Measurements from ENCODE around the gene IL22RA2. TPM values are rescaled to one million over a fixed set of nuclear protein-coding genes. Genes with fewer than 3 reads are reported as not detected.

Gene IL22RA2
- total and polyA plus RNA-seq, 9 of the 15 experiments (the other 6 are each of a cell fraction or from before 2014, with no cell fraction given) = 0.03 TPM; not detected in 8

- TF ChIP-seq HNRNPLL (IDR thresholded peaks at IDR 0.05; ENCODE audit: low read depth, low read length, poor library complexity, severe bottlenecking) = no peak
- TF ChIP-seq ZNF197 (CRISPR knock-in tag; IDR thresholded peaks at IDR 0.05; ENCODE audit: low read depth) = 0 out of 2 replicates have a peak, but pooled peaks have one; percentile 38
- no peak for TF ChIP-seq DDX20 (tag; IDR thresholded peaks at IDR 0.05; ENCODE audit: low read depth)
- TF ChIP-seq CBX8 (IDR thresholded peaks at IDR 0.05; ENCODE audit: borderline replicate concordance, extremely low read depth, low read depth, low read length, poor library complexity, severe bottlenecking) = no peak
- TF ChIP-seq CBX3 (IDR thresholded peaks at IDR 0.05; ENCODE audit: borderline replicate concordance in 1 of 2, low read length in 2 of 2) = no peak
- no peak for TF ChIP-seq PRDM10 (IDR thresholded peaks at IDR 0.05; ENCODE audit: partially characterized antibody)
- no peak for TF ChIP-seq CBX1 (IDR thresholded peaks at IDR 0.05; ENCODE audit: low read depth)
- TF ChIP-seq NELFE (IDR thresholded peaks at IDR 0.05; ENCODE audit: insufficient read depth, insufficient read length) = no peak
- TF ChIP-seq NR2C1 (IDR thresholded peaks at IDR 0.05) = no peak
- 0 out of 2 replicates have a peak, but pooled peaks have one; percentile 8 for TF ChIP-seq NR2C1 (tag; IDR thresholded peaks at IDR 0.05)
- TF ChIP-seq DACH1 (IDR thresholded peaks at IDR 0.05; ENCODE audit: partially characterized antibody) = no peak
- no peak for TF ChIP-seq BRD4 (IDR thresholded peaks at IDR 0.05)
- TF ChIP-seq POLR2AphosphoS5 (IDR thresholded peaks at IDR 0.05; ENCODE audit: control insufficient read depth, insufficient read depth, low read depth, low read length) = no peak
- no peak for TF ChIP-seq REST (IDR thresholded peaks at IDR 0.05; ENCODE audit: borderline replicate concordance)
- no peak for TF ChIP-seq REST (CRISPR knock-in tag; IDR thresholded peaks at IDR 0.05; ENCODE audit: low read depth)
Observed at GRCh38 chr6:137166247-137167098, 7.0 kb downstream of the IL22RA2 start (continued).

Data from K562 (cell line).